Erythroblast (primary cell): ENCODE results near the gene RELN.

Experiments
- GATA1 ChIP-seq: IDR thresholded peaks from 2 replicates; pipeline ENCODE4 v1.6.1; 2011; ENCODE audit warnings: low read depth, mild to moderate bottlenecking, control low read depth, low read length, moderate library complexity
- POLR2A ChIP-seq: IDR thresholded peaks from 2 replicates; pipeline ENCODE4 v1.6.1; 2011; ENCODE audit warnings: mild to moderate bottlenecking, low read length

DNA sequence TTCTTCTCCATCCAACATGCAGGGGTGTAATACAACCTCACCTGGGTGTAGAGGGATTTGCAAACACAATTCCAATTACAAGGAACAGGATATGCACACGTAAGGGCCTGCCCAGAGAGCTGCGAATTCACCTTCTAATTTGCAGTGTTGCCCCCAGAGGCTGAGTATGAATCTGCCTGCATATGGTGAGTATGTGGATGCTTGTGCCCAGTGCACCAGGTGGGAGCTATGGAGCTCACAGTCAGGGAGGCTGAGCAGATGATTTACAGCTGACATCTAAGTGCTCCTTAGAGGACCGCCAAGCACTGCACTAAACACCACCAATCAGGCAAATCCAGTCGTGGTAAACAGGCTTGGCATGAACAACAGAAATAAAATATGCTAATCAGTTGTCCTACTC, 132.0 kb downstream of the RELN start:
- TF ChIP-seq POLR2A (no peak), GATA1 (no peak)
